GM21717 (cell line): ENCODE data around the gene EPC2.
"Not testable (repeated sequence)": the region's sequence is repeated elsewhere in the genome, so short reads cannot be mapped to it uniquely, and the experiment has no call there.

Source experiments
- ATAC-seq: cut with Tn5 transposase; IDR thresholded peaks from one replicate; pipeline ENCODE4 v1.9.1; 2021; ENCODE audit warnings: mild to moderate bottlenecking, moderate library complexity; ENCODE audit not compliant: unreplicated experiment

Gene EPC2

DNA sequence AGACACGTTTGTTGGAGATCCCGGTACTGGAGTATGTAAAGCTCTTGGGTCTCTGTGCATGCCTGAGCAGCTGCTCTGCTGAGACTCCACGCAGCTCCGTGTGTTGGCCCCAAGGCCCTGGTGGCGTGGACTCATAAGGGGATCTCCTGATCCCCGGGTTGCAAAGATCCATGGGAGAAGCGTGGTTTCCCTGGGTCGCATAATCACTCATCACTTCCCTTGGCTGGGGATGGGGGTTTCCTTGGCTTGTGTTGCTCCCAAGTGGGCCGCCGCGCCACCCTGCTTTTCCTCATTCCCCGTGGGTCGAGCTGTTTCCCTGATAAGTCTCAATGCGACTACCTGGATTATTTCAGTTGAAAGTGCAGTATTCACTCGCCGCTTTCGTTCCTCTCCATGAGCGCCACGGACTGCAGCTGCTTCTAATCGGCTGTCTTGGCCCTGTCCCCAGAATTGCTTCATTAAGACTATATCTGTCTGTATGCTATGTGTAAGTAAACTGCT is 76.0 kb downstream of the EPC2 start:
- ATAC-seq, result no peak

DNA sequence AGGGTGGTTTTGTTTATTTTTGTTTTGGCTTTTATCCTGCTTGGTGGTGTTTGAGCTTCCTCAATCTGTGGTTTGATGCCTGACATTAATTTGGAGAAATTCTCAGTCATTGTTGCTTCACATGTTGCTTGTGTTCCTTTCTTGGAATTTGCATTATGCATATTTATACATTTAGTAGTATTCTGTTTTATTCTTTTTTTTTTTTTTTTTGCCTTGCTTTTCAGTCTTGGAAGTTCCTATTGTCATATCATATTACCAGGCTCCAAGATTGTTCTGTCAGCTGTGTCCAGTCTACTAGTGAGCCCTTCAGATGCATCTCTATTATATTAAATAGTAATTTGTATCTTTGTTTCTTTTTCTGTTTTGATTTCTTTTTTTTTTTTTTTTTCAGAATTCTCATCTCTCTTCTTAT is 77.0 kb downstream of the EPC2 start:
- ATAC-seq, result no peak

DNA sequence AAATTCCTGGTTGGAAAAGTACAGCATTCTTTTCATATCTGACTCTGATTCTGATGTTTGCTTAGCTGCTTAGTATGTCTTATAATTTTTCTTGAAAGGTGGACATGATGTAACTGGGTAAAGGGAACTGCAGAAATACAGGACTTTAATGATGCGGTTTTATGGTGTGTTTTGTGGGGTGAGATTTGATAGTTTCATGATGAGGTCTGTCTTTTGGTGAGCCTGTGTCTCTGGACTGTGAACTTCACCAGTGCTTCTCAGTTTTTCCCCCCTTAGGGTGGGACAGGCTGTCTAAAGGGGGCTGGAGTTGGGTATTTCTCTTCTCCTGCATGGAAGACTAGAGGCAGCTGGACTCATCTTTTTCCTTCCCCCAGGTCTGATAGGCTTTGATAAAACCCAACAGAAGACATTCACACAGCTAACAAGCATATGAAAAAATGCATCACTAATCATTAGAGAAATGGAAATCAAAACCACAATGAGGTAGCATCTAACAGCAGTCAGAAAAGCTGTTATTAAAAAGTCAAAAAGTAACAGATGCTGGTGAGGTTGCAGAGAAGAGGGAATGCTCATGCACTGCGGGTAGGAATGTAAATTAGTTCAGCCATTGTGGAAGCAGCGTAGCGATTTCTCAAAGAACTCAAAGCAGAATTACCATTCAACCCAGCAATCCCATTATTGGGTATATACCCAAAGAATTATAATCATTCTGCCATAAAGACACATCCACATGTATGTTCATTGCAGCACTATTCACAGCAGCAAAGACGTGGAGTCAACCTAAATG is 77.6 kb downstream of the EPC2 start:
- ATAC-seq, result no peak

DNA sequence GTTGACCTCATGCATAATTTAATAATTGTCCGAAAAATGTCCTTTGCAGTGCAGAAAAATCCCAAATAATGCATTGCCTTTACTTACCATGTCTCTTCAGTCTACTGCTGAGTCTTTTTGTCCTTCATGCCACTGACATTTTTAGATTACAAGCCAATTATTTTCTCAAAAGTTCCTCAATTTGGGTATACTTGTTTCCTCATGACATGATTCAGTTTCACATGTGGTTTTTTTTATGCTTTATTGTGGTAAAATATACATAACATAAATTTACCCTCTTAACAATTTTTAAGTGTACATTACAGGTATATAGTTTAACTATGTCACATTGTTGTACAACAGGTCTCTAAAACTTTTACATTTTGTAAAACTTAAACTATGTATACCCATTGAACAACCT is 81.0 kb downstream of the EPC2 start:
- no peak for ATAC-seq

DNA sequence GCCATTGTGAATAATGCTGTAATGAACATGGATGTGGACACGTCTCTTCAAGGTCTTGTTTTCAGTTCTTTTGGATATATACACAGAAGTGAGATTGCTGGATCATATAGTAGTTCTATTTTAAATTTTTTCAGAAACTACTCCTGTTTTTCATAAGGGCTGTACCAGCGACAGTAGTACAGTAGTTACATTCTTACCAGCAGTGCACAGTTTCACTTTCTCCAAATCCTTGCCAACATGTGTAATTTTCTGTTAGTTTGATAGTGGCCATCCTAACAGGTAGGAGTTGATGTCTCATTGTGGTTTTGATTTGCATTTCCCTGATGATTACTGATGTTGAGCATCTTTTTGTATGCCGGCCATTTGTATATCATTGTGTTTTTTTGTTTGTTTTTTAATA is 81.7 kb downstream of the EPC2 start:
- ATAC-seq, result peak; percentile 89

DNA sequence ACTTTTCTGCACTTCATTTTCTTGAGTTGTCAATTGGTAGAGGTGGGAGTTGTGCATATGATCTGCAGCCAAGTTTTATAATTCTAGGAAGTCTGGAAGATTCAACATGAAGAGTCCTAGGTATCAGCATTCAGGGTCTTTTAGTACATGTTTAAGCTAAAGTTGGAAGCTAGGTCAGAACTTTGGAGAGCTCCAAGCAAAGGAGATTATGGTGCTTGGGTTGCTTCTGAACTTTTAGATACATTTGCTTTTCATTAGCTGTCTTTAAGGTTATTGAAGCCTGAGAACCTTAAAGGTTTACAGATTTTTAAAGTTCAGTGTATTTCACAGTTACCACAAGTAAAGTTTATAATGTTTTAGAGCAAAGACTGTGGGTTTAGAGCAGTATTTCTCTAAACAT is 85.5 kb downstream of the EPC2 start:
- ATAC-seq, result no peak

DNA sequence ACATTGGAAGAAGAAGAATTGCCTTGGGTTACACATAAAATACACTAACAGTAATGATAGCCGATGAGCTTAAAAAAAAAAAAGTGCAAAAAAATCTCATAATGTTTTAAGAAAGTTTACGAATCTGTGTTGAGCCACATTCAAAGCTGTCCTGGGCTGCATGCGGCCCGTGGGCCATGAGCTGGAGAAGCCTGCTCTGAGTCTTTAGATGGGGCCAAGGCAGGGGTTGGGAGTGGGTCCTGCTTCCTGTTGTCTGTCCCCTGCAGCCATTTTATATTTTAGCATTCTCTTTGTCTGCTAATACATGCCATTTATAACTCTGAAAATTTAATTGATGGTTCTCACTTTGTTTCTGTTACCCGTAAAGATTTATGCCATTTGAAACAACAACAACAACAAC is 93.2 kb downstream of the EPC2 start:
- ATAC-seq, result no peak

DNA sequence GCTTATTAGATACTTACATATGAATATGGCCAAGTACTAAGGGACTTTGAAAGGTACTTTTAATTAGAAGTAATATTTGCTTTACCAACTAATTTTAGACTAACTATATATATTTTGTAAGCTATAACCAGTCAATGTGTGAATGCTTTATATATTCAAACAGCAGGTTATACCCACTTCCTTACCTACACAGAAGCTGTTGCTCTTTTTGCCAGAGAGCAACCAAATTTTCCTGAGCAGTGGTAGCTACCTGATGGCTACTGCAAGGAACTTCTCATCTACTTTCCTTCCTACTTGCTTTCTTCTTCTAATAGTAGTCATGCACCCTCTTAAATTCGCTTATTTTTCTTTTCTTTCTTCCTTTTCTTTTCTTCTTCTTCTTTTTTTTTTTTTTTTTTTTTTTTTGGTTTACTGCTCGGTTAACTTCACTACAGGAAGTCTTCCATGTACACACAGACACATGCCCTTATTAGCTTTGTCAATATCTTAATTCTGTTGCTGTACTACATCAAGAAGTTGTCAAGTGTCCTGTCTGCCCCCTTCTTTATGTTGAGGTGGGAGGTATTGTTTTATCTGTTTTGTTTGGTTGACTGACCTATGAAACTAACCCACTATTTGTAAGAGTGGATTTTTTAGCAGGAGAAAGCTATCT is 95.0 kb downstream of the EPC2 start:
- ATAC-seq, result no peak

DNA sequence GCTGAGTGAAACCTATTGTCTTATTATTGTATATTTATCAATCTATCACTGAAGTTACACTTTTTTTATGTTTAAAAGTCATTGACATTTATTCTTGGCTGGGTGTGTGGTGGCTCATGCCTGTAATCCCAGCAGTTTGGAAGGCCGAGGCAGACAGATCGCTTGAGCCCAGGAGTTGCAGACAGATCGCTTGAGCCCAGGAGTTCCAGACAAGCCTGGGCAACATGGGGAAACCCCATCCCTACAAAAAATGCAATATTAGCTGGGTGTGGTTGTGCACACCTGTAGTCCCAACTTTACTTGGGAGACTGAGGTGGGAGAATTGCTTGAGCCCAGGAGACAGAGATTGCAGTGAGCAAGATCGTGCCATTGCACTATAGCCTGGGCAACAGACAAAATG is 97.8 kb downstream of the EPC2 start:
- no peak for ATAC-seq

DNA sequence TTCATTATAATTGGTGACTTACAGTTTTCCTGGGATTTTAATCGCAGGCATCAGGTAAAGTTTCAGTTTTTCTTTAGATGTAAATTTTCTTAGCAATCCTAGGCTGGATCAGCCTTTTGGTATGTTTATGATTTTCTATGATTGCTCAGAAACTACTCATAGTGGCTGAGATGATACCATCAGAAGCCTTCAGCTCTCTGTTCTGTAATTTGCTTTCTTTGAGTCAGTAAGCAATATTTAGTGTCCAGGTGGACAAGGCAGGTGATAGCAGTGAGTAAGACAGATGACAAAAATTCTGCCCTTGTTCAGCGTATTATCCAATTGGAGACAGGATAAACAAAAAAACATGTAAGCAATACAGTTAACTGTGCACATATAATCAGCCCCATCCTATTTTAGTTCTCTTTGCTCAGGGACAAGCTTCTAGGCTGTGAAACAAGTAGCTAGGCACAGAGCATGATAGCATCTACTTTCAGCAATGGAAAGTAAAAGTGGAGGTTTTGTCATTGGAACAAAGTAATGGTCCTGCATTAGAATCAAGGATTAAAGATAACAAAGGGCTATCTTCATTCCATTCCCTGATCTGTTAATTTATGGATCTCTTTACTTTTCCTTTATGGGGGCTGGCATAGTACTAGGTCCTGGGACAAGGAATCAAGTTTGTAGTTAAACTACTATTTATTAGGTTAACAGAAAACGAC is 100.8 kb downstream of the EPC2 start:
- no peak for ATAC-seq

DNA sequence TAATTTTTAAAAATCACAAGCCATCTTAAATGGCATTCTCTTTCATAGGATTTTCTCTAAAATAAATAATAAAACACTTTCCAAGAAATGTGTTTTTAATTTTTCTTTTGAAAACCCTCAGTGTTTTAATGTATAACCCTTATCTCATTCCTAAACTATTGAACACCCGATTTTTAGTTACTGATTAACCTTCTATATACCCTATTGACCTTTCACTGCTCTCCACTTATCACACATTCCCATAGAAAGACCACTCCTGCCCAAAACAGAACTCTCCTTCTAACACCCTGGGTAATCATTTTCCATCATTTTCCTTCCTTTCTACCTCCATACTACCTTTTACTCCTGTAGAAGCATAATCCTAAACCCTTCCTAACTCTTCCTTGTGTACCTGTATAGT is 102.4 kb downstream of the EPC2 start:
- no peak for ATAC-seq

DNA sequence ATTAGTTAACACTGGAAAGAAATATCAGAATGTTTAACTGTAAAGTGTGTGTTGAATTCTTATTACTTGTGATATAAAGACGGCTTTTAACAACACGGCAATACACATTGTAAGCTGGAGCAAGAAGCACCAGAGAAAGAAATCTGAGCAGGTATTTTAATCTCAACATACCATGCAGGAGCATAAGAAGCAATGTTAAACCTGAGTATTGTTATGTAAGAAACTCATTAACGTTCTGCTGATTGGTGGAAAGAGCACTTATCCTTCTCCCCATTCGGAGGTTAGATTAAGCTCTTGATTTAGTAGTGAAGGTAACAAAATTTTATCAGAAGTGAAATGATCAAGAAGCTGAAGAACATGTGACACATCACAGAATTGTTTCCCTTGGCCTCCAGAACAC is 107.4 kb downstream of the EPC2 start:
- ATAC-seq, result no peak

DNA sequence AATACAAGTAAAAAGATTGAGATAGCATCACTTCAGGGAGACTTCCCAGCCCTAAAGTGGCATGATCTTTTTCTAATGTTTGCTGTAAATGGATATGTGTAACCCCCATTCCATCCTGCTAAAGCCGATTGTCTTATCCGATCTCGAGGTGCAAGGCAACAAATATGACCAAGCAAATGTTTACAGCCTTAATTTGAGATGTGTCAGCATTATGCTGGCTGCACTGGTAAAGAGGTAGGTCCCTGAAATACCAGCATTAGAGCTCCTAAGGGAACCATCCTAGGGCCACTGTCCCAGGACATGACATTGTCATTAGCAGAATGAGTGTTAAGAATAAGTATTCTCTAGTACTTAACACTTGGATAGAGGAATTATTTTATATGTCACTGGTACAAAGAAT is 108.4 kb downstream of the EPC2 start:
- ATAC-seq, result no peak

DNA sequence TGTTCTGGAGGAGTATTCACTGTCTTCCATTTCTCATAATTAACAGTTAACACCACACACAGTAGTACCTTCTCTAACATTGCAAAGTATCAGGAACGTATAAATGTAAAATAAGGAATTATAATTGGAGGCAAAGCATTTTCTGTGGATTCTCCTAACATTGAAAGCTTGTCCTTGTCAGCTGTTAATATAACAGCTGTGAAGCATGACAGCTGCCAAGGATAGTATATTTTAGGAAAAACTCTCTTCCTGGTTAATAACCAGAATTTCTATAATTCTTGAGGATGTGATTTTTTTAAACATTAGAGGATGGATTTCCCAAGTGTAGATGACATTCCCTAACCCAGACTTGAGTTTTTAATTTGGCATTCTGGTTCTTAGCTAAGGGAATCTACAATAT is 110.3 kb downstream of the EPC2 start:
- ATAC-seq, result no peak

DNA sequence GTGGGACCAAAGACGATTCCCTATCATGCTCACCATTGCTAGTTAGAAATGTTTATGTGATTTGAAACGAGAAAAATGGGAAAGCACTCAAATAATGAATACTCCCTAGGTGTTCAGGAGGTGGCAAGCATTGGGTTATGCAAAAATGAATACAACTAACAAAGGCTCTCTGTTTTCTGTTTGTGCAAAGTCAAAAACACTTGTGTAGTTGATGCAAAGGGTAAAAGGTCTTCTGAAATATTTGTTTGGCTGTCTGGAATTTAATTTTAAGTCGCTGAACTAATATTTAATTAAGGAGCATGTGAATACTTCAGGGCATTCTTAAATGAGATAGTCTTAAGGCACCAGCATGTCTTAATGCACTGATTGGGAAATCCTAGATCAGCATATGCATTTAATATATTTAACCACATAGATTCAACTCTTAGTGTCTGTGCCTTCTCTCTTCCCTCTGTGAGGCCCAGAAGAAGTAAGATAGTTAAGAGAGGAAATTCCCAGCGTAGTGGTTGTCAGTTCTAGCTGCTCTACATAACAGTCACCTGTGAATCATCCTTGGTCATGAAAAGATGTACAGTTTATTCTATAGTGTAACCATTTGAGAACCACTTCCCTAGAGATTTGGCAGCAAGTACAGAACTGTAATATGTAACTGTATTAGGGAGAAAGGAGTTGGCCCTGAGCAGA is 111.9 kb downstream of the EPC2 start:
- no peak for ATAC-seq

DNA sequence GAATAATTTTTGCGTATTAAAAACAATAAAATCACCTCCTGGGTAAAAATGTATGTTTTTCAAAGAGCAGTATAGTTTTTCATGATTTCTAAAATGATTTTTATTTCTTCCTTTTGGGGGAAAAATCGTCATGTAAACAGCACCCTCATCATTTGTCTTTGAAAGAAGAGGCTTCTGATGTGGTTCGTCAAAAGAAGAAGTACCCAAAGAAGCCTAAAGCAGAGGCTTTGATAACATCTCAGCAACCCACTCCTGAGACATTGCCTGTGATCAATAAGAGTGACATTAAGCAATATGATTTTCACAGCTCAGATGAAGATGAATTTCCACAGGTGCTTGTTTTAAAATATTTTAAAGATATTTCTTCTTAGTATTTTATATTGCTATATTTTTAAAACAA is 120.3 kb downstream of the EPC2 start:
- ATAC-seq, result no peak

DNA sequence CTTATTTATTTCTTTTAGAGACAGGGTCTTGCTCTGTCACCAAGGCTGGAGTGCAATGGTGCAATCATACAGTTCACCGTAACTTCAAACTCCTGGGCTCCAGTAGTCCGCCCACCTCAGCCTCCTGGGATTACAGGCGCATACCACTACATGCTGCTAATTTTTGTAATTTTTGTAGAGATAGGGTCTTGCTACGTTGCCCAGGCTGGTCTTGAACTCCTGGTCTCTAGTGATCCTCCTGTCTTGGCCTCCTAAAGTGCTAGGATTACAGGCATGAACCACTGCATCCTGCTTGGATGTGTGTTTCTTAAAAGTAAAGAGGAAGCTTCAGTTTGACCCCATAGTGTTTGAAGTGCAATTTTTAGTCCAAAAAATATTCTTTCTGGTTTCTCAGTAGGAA is 125.5 kb downstream of the EPC2 start:
- ATAC-seq, result no peak

DNA sequence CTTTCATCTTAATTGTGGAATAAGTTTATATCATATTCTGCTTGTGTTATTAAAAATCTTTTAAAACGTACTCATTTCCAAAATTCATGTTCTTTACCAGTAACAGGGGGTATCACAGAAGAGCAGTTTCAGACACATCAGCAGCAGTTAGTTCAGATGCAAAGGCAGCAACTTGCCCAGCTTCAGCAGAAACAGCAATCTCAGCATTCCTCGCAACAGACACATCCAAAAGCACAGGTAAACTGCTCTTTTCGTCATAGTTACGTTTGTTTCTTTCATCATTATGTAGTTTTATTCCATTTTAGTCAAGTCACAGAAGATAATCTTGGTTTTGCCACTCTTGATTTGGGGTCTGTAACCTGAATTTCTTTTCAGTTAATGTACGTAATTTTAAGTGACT is 137.0 kb downstream of the EPC2 start:
- ATAC-seq, result no peak

DNA sequence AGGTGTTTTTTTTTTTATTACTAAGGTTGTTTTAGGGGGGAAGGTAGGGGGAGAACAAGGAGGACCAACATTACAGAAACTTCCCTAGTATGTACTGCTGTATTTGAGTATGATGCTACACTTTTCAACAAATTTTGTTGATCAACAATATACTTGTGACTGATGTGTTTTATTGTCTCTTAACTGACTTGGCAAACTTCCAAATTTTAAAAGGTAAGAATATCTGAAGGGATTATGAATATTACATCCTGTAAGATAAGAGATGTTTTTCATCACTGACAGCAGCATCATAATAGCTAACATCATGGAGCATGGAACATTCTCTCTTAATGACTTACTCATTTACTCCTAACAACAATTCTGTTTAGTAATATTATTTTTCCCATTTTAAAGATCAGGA is 144.5 kb downstream of the EPC2 start:
- ATAC-seq, result no peak

DNA sequence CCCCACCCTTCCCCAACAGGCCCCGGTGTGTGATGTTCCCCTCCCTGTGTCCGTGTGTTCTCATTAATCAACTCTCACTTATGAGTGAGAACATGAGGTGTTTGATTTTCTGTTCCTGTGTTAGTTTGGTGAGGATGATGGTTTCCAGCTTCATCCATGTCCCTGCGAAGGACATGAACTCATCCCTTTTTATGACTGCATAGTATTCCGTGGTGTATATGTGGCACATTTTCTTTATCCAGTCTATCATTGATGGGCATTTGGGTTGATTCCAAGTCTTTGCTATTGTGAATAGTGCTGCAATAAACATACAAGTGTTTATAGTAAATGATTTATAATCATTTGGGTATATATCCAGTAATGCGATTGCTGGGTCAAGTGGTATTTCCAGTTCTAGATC is 145.6 kb downstream of the EPC2 start:
- ATAC-seq, result not testable (repeated sequence)

DNA sequence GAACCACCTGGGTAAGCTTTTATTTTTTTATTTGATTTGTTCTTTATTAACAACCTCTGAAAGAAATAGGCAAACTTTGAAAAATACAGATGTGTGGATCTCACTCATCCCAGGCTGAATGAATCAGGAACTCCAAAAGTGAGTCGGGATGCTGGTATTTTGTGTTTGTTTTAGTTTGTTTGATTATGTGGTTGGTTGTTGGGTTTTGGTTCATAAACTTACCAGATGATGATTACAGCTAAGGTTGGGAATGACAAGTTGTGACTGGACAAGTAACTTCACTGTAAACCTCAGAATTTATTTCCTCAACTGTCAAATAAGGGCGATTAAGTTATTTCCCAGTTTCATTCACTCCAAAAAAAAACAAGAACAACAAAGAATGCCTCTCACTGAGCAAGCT is 150.0 kb downstream of the EPC2 start:
- no peak for ATAC-seq
